ENCODE data around the gene MRPL53. TPM values are rescaled to one million over a fixed set of nuclear protein-coding genes. Genes with fewer than 3 reads are reported as not detected.
A peak's percentile ranks its signal among the peaks of the same experiment; 100 is the strongest.

MRPL53 gene
- polyA plus RNA-seq, 3 donors = 48.6 to 133 (median 106) TPM

DNA sequence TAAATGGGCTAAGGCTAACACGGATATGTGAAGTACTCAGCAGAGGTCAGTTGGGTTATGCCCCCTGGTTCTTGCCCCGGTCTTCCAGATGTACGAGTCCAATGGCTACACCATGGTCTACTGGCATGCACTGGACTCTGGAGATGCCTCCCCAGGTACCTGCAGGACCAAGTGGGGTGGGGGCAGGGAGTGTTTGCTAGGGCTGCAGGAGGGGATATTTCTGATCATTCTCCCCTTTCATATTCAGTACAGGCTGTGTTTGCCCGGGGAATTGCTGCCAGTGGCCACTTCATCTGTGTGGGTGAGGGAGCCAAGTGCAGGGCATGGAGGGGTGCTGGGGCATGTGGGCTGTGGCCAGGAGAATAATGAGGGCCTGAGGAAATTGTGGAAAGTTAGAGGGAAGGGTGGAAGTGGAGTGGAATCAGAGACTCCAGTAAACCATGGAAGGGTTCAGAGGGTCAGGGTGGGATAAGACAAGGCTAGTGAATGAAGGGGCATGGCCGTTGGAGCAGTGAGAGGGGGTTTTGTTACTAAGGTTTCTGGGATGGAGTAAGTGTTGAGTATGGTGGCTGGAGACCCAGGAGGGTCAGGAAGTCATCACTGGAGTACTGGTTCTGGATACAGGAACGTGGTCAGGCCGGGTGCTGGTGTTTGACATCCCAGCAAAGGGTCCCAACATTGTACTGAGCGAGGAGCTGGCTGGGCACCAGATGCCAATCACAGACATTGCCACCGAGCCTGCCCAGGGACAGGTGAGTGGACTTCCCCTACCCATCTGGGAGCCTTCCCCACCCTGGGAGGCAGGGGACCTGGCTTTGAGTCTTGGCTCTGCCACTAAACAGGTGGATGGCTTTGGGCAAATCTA, 49.0 kb downstream of the MRPL53 start:
- H3K36me3 ChIP-seq (replicated peaks in 1 of 2; ENCODE audit: control insufficient read depth in 1 of 2, insufficient read depth in 2 of 2, low read length in 2 of 2) = no peaks in the 10 kb centered on the region
- H3K27me3 Mint-ChIP-seq (ENCODE audit: low read depth in 3 of 3) = peaks cover 1 to 5% (median 4%) of the 10 kb centered on the region in 3 donors
- WGBS (ENCODE audit: insufficient coverage) = 94% methylated on average over 8 of the region's 9 CpGs
- H3K27me3 ChIP-seq (ENCODE audit: control insufficient read depth in 2 of 2, insufficient read depth in 2 of 2, low read length in 2 of 2) = no peaks in the 10 kb centered on the region
- peak overlapping the region in 1 of 7 donors; percentile 0 for H3K27ac Mint-ChIP-seq
- peaks cover 34% of the 10 kb centered on the region for H3K4me1 Mint-ChIP-seq
- H3K9me3 ChIP-seq (replicated peaks in 1 of 2; ENCODE audit: control insufficient read depth in 1 of 2, insufficient read depth in 1 of 2, low read length in 2 of 2) = no peaks in the 10 kb centered on the region
- H3K9me3 Mint-ChIP-seq = no peaks in the 10 kb centered on the region
- DNase-seq = no peak
- no peak overlapping the region for H3K4me3 Mint-ChIP-seq
- peaks cover 30 to 36% of the 10 kb centered on the region in 2 donors for H3K4me1 ChIP-seq (ENCODE audit: control insufficient read depth in 1 of 2, insufficient read depth in 2 of 2, low read length in 2 of 2)
- H4K20me1 ChIP-seq (ENCODE audit: insufficient read depth, low read length) = no peaks in the 10 kb centered on the region
- no peak overlapping the region for H3K27ac ChIP-seq (ENCODE audit: low read depth in 1 of 2, low read length in 2 of 2)
- no peak overlapping the region for H2AFZ ChIP-seq (ENCODE audit: insufficient read depth, low read depth, low read length, poor library complexity, severe bottlenecking)
- intact Hi-C loops (cut with micrococcal nuclease) = no loop called here
- H3K36me3 Mint-ChIP-seq = peaks cover 0 to 3% of the 10 kb centered on the region in 2 donors
- no peak overlapping the region for H3K9ac ChIP-seq (ENCODE audit: insufficient read depth, low read length, poor library complexity, severe bottlenecking)
- no peak for TF ChIP-seq CTCF (IDR thresholded peaks at IDR 0.05)
- H3K4me3 ChIP-seq (replicated peaks in 1 of 3; ENCODE audit: low read depth in 2 of 3, low read length in 3 of 3) = no peak overlapping the region
- H3K4me2 ChIP-seq (replicated peaks; ENCODE audit: extremely low read depth, low read length, poor library complexity, severe bottlenecking) = no peak overlapping the region
- H3K79me2 ChIP-seq (ENCODE audit: insufficient read depth, low read length) = no peaks in the 10 kb centered on the region

Other genes with a start within 250 kb of the MRPL53 start
- 1 to 10 TPM in 1 of 3 donors, under 1 TPM in 1, not detected in 1; 0.10 to 1.1 TPM for gene SLC4A5, start 129.3 kb downstream of the MRPL53 start, polyA plus RNA-seq
- gene DCTN1, start 92.4 kb downstream of the MRPL53 start, polyA plus RNA-seq = 10 to 100 TPM; 27.7 to 45.5 (median 45.5) TPM
- 1 to 10 TPM in 2 of 3 donors, under 1 TPM in 1; 0.49 to 1.7 (median 1.2) TPM for gene C2orf81, start 51.1 kb downstream of the MRPL53 start, polyA plus RNA-seq
- 10 to 100 TPM in 1 of 3 donors, 1 to 10 TPM in 2; 7.1 to 11.7 (median 7.9) TPM for gene WDR54, start 51.0 kb downstream of the MRPL53 start, polyA plus RNA-seq
- gene RTKN, start 30.7 kb downstream of the MRPL53 start, polyA plus RNA-seq = under 1 TPM in 1 of 3 donors, not detected in 2; 0.07 TPM
- gene INO80B, start 17.6 kb downstream of the MRPL53 start, polyA plus RNA-seq = 10 to 100 TPM in 1 of 3 donors, 1 to 10 TPM in 2; 4.8 to 48.7 (median 4.8) TPM
- gene WBP1, start 14.2 kb downstream of the MRPL53 start, polyA plus RNA-seq = 100 to 1,000 TPM in 1 of 3 donors, 10 to 100 TPM in 2; 23.9 to 109 (median 31.0) TPM
- gene MOGS, start 7.3 kb downstream of the MRPL53 start, polyA plus RNA-seq = 10 to 100 TPM; 30.5 to 63.2 (median 36.4) TPM
- 10 to 100 TPM in 1 of 3 donors, 1 to 10 TPM in 2; 2.2 to 15.8 (median 3.7) TPM for gene CCDC142, start 10.3 kb upstream of the MRPL53 start, polyA plus RNA-seq
- gene TTC31, start 10.4 kb upstream of the MRPL53 start, polyA plus RNA-seq = 10 to 100 TPM; 19.6 to 46.5 (median 21.3) TPM
- under 1 TPM in 2 of 3 donors, not detected in 1; 0.46 to 0.76 TPM for gene LBX2, start 26.9 kb upstream of the MRPL53 start, polyA plus RNA-seq
- 10 to 100 TPM; 18.0 to 30.5 (median 20.5) TPM for gene PCGF1, start 35.0 kb upstream of the MRPL53 start, polyA plus RNA-seq
- gene TLX2, start 41.8 kb upstream of the MRPL53 start, polyA plus RNA-seq = not detected
- under 1 TPM in 1 of 3 donors, not detected in 2; 0.36 TPM for gene DQX1, start 53.6 kb upstream of the MRPL53 start, polyA plus RNA-seq
- 100 to 1,000 TPM; 130 to 385 (median 149) TPM for gene AUP1, start 57.0 kb upstream of the MRPL53 start, polyA plus RNA-seq
- 10 to 100 TPM; 11.3 to 20.5 (median 15.0) TPM for gene HTRA2, start 57.3 kb upstream of the MRPL53 start, polyA plus RNA-seq
- 10 to 100 TPM; 18.2 to 35.0 (median 18.5) TPM for gene LOXL3, start 81.3 kb upstream of the MRPL53 start, polyA plus RNA-seq
- gene DOK1, start 82.0 kb upstream of the MRPL53 start, polyA plus RNA-seq = 10 to 100 TPM; 48.0 to 53.6 (median 49.3) TPM
- gene M1AP, start 175.7 kb upstream of the MRPL53 start, polyA plus RNA-seq = 1 to 10 TPM in 2 of 3 donors, under 1 TPM in 1; 1.00 to 4.6 (median 1.8) TPM
- gene SEMA4F, start 181.6 kb upstream of the MRPL53 start, polyA plus RNA-seq = under 1 TPM; 0.16 to 0.44 (median 0.43) TPM

All from CD14-positive monocyte (primary cell).